C4-2B (cell line): ENCODE data around the gene TIGD1.

Experiments used
- CTCF ChIP-seq: fragments of 450-650 bp; conservative IDR thresholded peaks from 2 replicates; pipeline ENCODE4 v1.5.1; 2017; ENCODE audit warnings: mild to moderate bottlenecking
- ZFX ChIP-seq: fragments of 450-650 bp; IDR thresholded peaks from 2 replicates; pipeline ENCODE4 v1.6.1; 2017

- TF ChIP-seq CTCF: no peak
- no peak for TF ChIP-seq ZFX
Observed at GRCh38 chr2:232597362-232598079, 47.2 kb upstream of the TIGD1 start.
